ENCODE results near the gene TPGS1.

The TPGS1 gene

DNA sequence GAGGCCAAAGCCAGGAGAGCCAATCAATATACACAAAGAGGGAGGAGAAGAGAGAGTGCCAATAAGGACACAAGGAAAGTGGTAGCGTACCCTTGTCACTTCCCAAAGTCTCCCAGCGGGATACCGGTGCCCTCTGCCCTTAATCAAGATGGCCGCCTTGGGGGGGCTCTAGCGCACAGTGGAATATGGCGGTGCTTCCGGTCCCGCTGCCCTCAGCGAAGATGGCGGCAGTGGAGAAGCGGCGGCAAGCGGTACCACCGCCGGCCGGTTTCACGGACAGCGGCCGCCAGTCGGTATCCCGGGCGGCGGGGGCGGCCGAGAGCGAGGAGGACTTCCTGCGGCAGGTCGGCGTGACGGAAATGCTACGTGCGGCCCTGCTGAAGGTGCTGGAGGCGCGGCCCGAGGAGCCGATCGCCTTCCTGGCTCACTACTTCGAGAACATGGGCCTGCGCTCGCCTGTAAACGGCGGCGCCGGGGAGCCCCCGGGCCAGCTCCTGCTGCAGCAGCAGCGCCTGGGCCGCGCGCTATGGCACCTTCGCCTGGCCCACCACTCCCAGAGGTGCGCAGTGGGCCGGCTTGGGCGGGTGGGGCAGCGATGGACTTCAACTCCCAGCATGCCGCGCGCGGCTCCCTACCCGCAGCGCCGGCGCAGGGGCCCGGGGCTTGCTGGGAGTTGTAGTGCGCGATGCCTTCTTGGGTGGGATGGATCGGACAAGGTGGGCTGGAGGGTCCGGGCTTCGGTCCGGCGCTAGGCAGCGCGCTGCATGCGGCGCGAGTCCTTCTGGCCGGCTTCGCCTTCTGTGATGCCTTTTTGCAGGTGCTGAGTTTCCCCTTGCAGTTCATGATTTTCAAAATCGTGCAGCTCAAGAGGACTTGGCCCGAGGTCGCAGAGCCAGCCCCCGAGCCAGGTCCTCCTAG lies at the start of gene TPGS1:
Gene TPGS1, plus strand, starts transcription at position 212 of the 918 bp plus-strand sequence. Its CDS starts 10 bp downstream, at position 222.
- H3K4me1 ChIP-seq (ENCODE audit: control insufficient read depth, insufficient read depth, low read length), result peaks cover 25% of the 10 kb centered on the region
- no peaks in the 10 kb centered on the region for H3K27me3 ChIP-seq (ENCODE audit: control insufficient read depth, insufficient read depth, low read length)
- peak within 1 kb of the TSS; percentile 77 for H3K9ac ChIP-seq (ENCODE audit: low read length)
- no peaks in the 10 kb centered on the region for H3K9me3 ChIP-seq (ENCODE audit: control insufficient read depth, low read length)
- peak within 1 kb of the TSS; percentile 60 for H3K4me3 ChIP-seq (ENCODE audit: low read length)
- H3K36me3 ChIP-seq (ENCODE audit: control insufficient read depth, insufficient read depth, low read length), result no peaks in the 10 kb centered on the region

DNA sequence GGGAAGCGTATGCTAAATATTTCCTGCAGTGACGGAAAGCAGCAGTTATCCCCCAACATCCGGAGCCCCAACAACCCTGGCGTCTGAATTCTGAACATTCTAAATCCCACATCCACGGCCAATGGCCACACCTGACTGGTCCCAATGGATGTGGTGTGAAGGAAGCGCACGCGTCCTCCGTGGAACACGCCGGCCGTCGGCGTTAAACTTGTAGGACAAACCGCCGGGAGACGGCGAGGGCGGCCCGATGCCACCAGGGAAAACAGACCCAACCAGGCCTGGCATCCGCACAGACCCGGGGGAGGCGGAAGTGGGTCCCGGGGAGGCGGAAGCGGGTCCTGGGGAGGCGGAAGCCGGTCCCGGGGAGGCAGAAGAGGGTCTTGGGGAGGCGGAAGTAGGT lies 49.7 kb upstream of the TPGS1 start:
- Histone ChIP-seq H3K4me3 (ENCODE audit: low read length) (no peak overlapping the region), H3K4me1 (ENCODE audit: control insufficient read depth, insufficient read depth, low read length) (peaks cover 18% of the 10 kb centered on the region), H3K9ac (ENCODE audit: low read length) (no peak overlapping the region), H3K9me3 (ENCODE audit: control insufficient read depth, low read length) (no peaks in the 10 kb centered on the region), H3K27me3 (ENCODE audit: control insufficient read depth, insufficient read depth, low read length) (no peaks in the 10 kb centered on the region), H3K36me3 (ENCODE audit: control insufficient read depth, insufficient read depth, low read length) (no peaks in the 10 kb centered on the region)

- H3K4me3 ChIP-seq (ENCODE audit: low read length), result no peak overlapping the region
- H3K36me3 ChIP-seq (ENCODE audit: control insufficient read depth, insufficient read depth, low read length), result no peaks in the 10 kb centered on the region
- no peaks in the 10 kb centered on the region for H3K27me3 ChIP-seq (ENCODE audit: control insufficient read depth, insufficient read depth, low read length)
- H3K9me3 ChIP-seq (ENCODE audit: control insufficient read depth, low read length), result no peaks in the 10 kb centered on the region
- H3K4me1 ChIP-seq (ENCODE audit: control insufficient read depth, insufficient read depth, low read length), result peaks cover 18% of the 10 kb centered on the region
- no peak overlapping the region for H3K9ac ChIP-seq (ENCODE audit: low read length)
These were observed 48.9 kb upstream of the TPGS1 start for GRCh38 chr19:458091-459042.

DNA sequence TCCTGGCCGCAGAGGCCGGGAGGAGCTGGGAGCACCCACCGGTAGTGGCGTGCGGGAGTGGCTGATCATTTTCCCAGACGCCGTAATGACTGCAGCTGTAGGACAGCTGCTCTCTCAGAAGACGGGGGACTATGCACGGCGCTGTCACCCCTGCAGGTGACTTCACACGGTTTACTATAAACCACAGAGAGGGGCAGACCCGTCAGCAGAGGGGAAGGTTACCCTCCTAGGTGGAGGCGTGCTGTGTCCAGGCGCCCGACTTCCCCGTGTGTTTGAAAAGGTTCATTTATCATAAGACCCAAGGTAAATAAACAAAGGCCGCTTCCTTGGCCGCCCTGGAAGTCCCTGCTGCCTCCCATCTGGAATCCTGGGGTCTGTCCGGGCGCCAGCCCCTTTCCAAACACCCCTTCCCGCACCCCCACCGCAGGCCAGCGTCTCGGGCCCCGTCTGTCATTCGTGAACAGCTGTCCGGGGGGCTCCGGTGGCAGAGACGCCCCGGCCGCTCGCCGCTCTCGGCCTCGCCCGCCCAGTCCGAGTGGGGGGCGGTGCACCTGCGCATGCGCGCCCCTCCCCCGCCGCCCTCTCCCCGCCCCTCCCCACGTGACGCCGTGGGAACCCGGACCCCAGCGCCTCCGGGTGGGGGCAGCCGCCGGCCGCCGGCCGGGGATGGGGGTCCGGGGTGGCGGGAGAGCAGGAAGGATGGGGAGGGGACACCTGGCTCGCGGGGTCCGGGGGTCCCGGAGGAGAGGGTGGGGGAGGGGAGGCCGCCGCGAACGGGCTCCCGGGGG lies 47.4 kb upstream of the TPGS1 start:
- peak overlapping the region; percentile 55 for H3K4me3 ChIP-seq (ENCODE audit: low read length)
- no peaks in the 10 kb centered on the region for H3K27me3 ChIP-seq (ENCODE audit: control insufficient read depth, insufficient read depth, low read length)
- peaks cover 18% of the 10 kb centered on the region for H3K4me1 ChIP-seq (ENCODE audit: control insufficient read depth, insufficient read depth, low read length)
- no peaks in the 10 kb centered on the region for H3K36me3 ChIP-seq (ENCODE audit: control insufficient read depth, insufficient read depth, low read length)
- H3K9ac ChIP-seq (ENCODE audit: low read length), result peak overlapping the region; percentile 85
- no peaks in the 10 kb centered on the region for H3K9me3 ChIP-seq (ENCODE audit: control insufficient read depth, low read length)

DNA sequence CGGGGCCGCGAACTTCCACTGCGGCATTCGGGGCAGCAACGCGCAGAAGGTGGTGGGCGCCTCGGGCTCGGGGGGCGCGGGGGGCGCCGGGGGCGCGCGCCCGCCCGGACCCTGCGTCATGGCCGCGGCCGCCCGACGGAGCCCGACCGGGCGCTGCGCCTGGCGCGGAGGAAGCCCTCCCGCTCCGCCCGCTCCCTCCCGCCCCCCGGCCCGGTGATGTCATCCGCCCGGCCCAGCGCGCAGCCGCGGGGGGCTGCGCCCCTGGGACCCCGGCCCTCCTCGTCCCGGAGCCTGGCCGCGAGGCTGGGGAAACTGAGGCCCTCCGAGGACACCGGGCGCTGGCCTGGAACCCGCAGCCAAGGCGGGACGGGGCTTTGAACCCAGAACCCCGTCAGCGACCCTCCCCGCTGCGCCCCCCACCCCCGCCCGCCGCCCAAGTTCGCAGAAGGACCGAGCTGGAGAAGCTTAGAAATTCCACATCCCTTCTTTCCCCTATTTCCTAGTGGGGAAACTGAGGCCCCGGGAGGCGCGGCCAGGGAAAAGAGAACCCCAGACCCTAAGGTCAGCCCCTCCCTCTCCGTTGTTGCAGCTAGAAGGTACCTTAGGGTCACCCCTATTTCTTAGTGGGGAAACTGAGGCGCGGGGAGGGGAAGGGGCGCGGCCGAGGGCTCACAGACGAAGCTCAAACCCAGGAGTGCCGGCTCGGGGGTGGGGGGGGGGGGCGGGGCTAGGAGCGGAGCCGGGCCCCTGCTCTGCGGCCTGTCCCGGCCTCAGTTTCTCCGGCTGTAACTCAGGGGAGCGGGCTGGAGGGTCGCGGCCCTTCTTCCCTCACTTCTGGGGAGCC lies 46.2 kb upstream of the TPGS1 start, which contains the start of gene SHC2:
Gene SHC2, minus strand, starts transcription at position 157 of the 844 bp plus-strand sequence. Its CDS starts 37 bp downstream, at position 120.
- H3K4me3 ChIP-seq (ENCODE audit: low read length), result peak within 1 kb of the TSS; percentile 55
- no peaks in the 10 kb centered on the region for H3K36me3 ChIP-seq (ENCODE audit: control insufficient read depth, insufficient read depth, low read length)
- peak within 1 kb of the TSS; percentile 85 for H3K9ac ChIP-seq (ENCODE audit: low read length)
- no peaks in the 10 kb centered on the region for H3K9me3 ChIP-seq (ENCODE audit: control insufficient read depth, low read length)
- H3K4me1 ChIP-seq (ENCODE audit: control insufficient read depth, insufficient read depth, low read length), result peaks cover 18% of the 10 kb centered on the region
- H3K27me3 ChIP-seq (ENCODE audit: control insufficient read depth, insufficient read depth, low read length), result no peaks in the 10 kb centered on the region

GRCh38 chr19:461721-462551 lies 45.4 kb upstream of the TPGS1 start:
- Histone ChIP-seq H3K36me3 (ENCODE audit: control insufficient read depth, insufficient read depth, low read length) (no peaks in the 10 kb centered on the region), H3K27me3 (ENCODE audit: control insufficient read depth, insufficient read depth, low read length) (no peaks in the 10 kb centered on the region), H3K9ac (ENCODE audit: low read length) (peak overlapping the region; percentile 55), H3K4me3 (ENCODE audit: low read length) (no peak overlapping the region), H3K9me3 (ENCODE audit: control insufficient read depth, low read length) (no peaks in the 10 kb centered on the region), H3K4me1 (ENCODE audit: control insufficient read depth, insufficient read depth, low read length) (peaks cover 18% of the 10 kb centered on the region)

DNA sequence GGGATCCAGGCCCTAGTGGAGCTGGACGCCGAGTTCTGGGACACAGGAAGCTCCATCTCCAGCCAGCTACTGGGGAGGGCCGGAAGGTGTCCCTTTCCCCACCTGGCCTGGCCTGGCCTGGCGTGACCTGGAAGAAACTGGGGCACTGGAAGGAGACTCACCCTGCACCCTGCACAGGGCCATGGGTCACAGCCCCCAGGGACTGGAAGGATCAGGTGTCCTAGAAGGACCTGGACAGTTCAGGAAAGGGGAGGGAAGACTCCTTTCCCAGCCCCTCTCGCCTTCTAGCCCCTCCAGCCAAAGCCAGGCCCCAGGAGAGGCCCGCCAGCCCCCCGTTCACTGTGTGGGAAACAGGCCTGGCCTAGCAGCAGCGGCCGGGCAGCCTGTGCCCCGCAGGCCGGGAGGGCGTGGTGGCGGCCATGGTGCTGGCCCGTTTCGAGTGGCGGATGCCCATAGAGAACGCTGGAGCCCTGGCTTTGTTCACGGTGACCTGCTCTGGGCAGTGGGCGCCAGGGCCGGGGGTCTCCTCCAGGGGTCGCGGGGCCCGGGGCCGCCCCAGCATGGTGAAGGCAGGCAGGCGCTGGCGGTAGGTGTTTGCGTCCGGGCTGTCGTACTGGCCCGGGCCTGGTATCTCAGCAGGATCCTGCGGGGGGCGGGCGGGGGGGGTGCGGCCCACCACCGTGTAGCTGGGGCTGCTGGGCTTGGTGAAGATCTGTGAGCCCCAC lies 43.7 kb upstream of the TPGS1 start:
- no peak overlapping the region for H3K9ac ChIP-seq (ENCODE audit: low read length)
- no peaks in the 10 kb centered on the region for H3K36me3 ChIP-seq (ENCODE audit: control insufficient read depth, insufficient read depth, low read length)
- H3K4me3 ChIP-seq (ENCODE audit: low read length), result no peak overlapping the region
- H3K9me3 ChIP-seq (ENCODE audit: control insufficient read depth, low read length), result no peaks in the 10 kb centered on the region
- H3K4me1 ChIP-seq (ENCODE audit: control insufficient read depth, insufficient read depth, low read length), result peaks cover 18% of the 10 kb centered on the region
- H3K27me3 ChIP-seq (ENCODE audit: control insufficient read depth, insufficient read depth, low read length), result no peaks in the 10 kb centered on the region

- Histone ChIP-seq H3K9me3 (ENCODE audit: control insufficient read depth, low read length) (no peaks in the 10 kb centered on the region), H3K27me3 (ENCODE audit: control insufficient read depth, insufficient read depth, low read length) (no peaks in the 10 kb centered on the region), H3K36me3 (ENCODE audit: control insufficient read depth, insufficient read depth, low read length) (no peaks in the 10 kb centered on the region)
These were observed 43.1 kb upstream of the TPGS1 start for GRCh38 chr19:464208-464545.

DNA sequence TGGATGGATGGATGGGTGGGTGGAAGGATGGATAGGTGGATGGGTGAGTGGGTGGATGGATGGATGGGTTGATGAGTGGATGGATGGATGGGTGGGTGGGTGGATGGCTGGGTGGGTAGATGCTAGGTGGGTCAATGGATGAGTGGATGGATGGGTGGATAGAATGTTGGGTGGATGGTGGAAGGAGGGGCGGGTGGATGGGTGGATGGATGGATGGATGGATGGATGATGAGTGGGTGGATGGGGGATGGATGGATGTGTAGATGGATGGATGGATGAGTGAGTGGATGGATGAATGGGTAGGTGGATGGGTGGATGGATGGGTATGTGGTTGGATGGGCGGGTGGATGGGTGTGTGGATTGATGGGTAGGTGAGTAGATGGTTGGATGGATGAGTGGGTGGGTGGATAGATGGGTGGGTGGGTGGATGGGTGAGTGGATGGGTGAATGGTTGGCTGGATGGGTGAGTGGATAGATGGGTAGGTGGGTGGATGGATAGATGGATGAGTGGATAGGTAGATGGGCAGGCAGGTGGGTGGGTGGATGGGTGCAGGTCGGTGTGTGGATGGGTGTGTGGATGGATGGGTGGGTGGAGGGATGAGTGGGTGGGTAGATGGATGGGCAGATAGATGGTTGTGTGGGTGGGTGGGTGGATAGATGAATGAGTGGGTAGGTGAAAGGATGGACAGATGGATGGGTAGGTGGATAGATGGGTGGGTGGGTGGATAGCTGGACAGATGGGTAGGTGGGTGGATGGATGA lies 42.1 kb upstream of the TPGS1 start:
- no peak overlapping the region for H3K4me3 ChIP-seq (ENCODE audit: low read length)
- no peaks in the 10 kb centered on the region for H3K36me3 ChIP-seq (ENCODE audit: control insufficient read depth, insufficient read depth, low read length)
- H3K9ac ChIP-seq (ENCODE audit: low read length), result no peak overlapping the region
- no peaks in the 10 kb centered on the region for H3K9me3 ChIP-seq (ENCODE audit: control insufficient read depth, low read length)
- H3K27me3 ChIP-seq (ENCODE audit: control insufficient read depth, insufficient read depth, low read length), result no peaks in the 10 kb centered on the region
- peaks cover 6% of the 10 kb centered on the region for H3K4me1 ChIP-seq (ENCODE audit: control insufficient read depth, insufficient read depth, low read length)

More at GRCh38 chr19:464208-464545, 43.1 kb upstream of the TPGS1 start:
- H3K4me3 ChIP-seq (ENCODE audit: low read length), result no peak overlapping the region
- H3K4me1 ChIP-seq (ENCODE audit: control insufficient read depth, insufficient read depth, low read length), result peaks cover 13% of the 10 kb centered on the region
- no peak overlapping the region for H3K9ac ChIP-seq (ENCODE audit: low read length)

All from mucosa of stomach (tissue), 1 donor.